ENCODE results near the gene RPS27A. TPM values are rescaled to one million over a fixed set of nuclear protein-coding genes. Genes with fewer than 3 reads are reported as not detected.

Gene RPS27A
- total and polyA plus RNA-seq, 9 of the 15 experiments (the other 6 are each of a cell fraction or from before 2014, with no cell fraction given), result 1,383 to 3,282 (median 2,242) TPM

- no peak for TF ChIP-seq BCL6 (CRISPR knock-in tag; IDR thresholded peaks at IDR 0.05)
- TF ChIP-seq, protein P1, sequence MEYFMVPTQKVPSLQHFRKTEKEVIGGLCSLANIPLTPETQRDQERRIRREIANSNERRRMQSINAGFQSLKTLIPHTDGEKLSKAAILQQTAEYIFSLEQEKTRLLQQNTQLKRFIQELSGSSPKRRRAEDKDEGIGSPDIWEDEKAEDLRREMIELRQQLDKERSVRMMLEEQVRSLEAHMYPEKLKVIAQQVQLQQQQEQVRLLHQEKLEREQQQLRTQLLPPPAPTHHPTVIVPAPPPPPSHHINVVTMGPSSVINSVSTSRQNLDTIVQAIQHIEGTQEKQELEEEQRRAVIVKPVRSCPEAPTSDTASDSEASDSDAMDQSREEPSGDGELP (CRISPR knock-in tag; IDR thresholded peaks at IDR 0.05; ENCODE audit: borderline replicate concordance), result peak; percentile 91
- TF ChIP-seq GABPB2 (CRISPR knock-in tag; conservative IDR thresholded peaks at IDR 0.05), result 0 out of 2 replicates have a peak, but pooled peaks have one; percentile 72
- TF ChIP-seq SMAD4 (CRISPR knock-in tag; conservative IDR thresholded peaks at IDR 0.05), result peak; percentile 100
- TF ChIP-seq, protein P2, sequence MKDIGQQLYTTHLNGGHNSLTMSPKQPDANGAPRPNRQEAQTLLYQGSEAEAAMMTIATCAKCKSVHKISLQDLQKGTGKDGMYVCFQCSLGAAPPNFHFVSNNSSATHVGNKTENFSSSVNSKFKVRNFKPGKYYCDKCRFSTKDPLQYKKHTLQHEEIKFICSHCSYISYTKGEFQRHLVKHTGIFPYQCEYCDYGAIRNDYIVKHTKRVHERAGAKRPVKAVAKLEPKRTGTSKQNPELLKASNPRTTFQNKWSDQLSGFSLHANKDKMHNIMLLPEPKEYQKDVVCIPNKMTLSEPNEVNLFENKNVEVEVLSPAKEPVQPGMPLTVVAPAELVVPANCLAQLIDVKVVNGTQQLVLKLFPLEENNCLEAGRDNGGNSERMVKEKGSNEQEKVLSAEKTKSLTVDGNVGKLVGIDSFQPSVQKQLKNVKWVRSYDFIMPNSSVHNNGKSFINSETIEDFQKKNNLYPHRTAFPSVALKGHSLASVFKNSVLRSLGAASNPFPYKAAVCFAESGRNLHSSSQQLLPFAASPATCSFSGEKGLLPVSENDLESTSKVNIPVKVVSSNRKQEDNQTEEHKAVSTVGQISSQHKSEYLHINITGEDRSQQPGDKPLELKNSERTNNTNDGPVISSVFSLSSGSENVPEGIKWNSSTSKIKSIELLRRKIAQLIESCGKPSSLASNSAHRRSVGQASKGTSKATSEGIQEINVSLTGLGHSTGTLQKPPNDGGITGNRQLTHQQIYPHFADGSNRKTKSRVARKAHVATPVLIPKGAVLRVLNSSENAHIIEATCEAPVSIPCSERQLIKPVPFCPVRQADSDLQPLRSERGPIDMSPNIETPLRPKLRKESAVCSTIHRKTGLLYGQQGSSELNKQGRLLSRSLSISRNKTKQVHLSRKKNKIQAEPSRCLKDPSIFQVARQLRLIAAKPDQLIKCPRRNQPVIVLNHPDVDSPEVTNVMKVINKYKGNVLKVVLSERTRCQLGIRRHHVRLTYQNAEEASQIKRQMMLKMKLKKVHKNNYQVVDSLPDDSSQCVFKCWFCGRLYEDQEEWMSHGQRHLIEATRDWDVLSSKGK (CRISPR knock-in tag; IDR thresholded peaks at IDR 0.05), result no peak
- TF ChIP-seq ZNF124 (CRISPR knock-in tag; IDR thresholded peaks at IDR 0.05), result no peak
- TF ChIP-seq SMAD2 (IDR thresholded peaks at IDR 0.05; ENCODE audit: low read depth, low read length), result peak; percentile 48; the same call in 1 of the 2 replicates
- TF ChIP-seq KDM5B (IDR thresholded peaks at IDR 0.05; ENCODE audit: insufficient replicate concordance, low read depth, low read length), result peak; percentile 95
- peak; percentile 85; the same call in 1 of the 2 replicates for TF ChIP-seq ZNF24 (IDR thresholded peaks at IDR 0.05)
- TF ChIP-seq KLF13 (tag; IDR thresholded peaks at IDR 0.05; ENCODE audit: borderline replicate concordance, low read depth), result no peak
- TF ChIP-seq ZNF584 (CRISPR knock-in tag; IDR thresholded peaks at IDR 0.05; ENCODE audit: low read depth), result no peak
- TF ChIP-seq, protein P3, sequence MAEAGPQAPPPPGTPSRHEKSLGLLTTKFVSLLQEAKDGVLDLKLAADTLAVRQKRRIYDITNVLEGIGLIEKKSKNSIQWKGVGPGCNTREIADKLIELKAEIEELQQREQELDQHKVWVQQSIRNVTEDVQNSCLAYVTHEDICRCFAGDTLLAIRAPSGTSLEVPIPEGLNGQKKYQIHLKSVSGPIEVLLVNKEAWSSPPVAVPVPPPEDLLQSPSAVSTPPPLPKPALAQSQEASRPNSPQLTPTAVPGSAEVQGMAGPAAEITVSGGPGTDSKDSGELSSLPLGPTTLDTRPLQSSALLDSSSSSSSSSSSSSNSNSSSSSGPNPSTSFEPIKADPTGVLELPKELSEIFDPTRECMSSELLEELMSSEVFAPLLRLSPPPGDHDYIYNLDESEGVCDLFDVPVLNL (CRISPR knock-in tag; IDR thresholded peaks at IDR 0.05; ENCODE audit: low read depth), result 0 out of 2 replicates have a peak, but pooled peaks have one; percentile 60
- TF ChIP-seq, protein P4, sequence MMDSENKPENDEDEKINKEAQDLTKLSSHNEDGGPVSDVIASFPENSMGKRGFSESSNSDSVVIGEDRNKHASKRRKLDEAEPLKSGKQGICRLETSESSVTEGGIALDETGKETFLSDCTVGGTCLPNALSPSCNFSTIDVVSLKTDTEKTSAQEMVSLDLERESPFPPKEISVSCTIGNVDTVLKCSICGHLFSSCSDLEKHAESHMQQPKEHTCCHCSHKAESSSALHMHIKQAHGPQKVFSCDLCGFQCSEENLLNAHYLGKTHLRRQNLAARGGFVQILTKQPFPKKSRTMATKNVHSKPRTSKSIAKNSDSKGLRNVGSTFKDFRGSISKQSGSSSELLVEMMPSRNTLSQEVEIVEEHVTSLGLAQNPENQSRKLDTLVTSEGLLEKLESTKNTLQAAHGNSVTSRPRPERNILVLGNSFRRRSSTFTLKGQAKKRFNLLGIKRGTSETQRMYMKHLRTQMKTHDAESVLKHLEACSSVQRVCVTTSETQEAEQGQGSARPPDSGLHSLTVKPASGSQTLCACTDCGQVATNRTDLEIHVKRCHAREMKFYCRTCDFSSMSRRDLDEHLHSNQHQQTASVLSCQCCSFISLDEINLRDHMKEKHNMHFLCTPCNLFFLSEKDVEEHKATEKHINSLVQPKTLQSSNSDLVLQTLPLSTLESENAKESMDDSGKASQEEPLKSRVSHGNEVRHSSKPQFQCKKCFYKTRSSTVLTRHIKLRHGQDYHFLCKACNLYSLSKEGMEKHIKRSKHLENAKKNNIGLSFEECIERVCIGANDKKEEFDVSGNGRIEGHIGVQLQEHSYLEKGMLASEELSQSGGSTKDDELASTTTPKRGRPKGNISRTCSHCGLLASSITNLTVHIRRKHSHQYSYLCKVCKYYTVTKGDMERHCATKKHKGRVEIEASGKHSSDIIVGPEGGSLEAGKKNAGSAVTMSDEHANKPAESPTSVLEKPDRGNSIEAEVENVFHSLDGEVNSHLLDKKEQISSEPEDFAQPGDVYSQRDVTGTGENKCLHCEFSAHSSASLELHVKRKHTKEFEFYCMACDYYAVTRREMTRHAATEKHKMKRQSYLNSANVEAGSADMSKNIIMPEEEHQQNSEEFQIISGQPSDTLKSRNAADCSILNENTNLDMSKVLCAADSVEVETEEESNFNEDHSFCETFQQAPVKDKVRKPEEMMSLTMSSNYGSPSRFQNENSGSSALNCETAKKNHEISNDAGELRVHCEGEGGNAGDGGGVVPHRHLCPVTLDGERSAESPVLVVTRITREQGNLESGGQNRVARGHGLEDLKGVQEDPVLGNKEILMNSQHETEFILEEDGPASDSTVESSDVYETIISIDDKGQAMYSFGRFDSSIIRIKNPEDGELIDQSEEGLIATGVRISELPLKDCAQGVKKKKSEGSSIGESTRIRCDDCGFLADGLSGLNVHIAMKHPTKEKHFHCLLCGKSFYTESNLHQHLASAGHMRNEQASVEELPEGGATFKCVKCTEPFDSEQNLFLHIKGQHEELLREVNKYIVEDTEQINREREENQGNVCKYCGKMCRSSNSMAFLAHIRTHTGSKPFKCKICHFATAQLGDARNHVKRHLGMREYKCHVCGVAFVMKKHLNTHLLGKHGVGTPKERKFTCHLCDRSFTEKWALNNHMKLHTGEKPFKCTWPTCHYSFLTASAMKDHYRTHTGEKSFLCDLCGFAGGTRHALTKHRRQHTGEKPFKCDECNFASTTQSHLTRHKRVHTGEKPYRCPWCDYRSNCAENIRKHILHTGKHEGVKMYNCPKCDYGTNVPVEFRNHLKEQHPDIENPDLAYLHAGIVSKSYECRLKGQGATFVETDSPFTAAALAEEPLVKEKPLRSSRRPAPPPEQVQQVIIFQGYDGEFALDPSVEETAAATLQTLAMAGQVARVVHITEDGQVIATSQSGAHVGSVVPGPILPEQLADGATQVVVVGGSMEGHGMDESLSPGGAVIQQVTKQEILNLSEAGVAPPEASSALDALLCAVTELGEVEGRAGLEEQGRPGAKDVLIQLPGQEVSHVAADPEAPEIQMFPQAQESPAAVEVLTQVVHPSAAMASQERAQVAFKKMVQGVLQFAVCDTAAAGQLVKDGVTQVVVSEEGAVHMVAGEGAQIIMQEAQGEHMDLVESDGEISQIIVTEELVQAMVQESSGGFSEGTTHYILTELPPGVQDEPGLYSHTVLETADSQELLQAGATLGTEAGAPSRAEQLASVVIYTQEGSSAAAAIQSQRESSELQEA (IDR thresholded peaks at IDR 0.05; ENCODE audit: low read depth), result peak; percentile 44; the same call in 1 of the 2 replicates
These were observed 36.6 kb downstream of the RPS27A start, which contains the start of gene MTIF2 (continued) for GRCh38 chr2:55268907-55269644.
